Measurements from ENCODE around the gene LAMC3.

The LAMC3 gene

GRCh38 chr9:131011274-131012022, 2.5 kb downstream of the LAMC3 start:
- no peak for DNase-seq (ENCODE audit: low read depth, low spot score)

- DNase-seq (ENCODE audit: low read depth, low spot score): no peak
Observed at GRCh38 chr9:131012023-131012334, 3.0 kb downstream of the LAMC3 start.

- no peak for DNase-seq (ENCODE audit: low read depth, low spot score)
Observed at GRCh38 chr9:131012396-131012917, 3.5 kb downstream of the LAMC3 start.

GRCh38 chr9:131013015-131013755, 4.2 kb downstream of the LAMC3 start:
- DNase-seq (ENCODE audit: low read depth, low spot score): no peak

GRCh38 chr9:131013771-131014676, 5.0 kb downstream of the LAMC3 start:
- no peak for DNase-seq (ENCODE audit: low read depth, low spot score)

GRCh38 chr9:131015112-131015511, 6.1 kb downstream of the LAMC3 start:
- DNase-seq (ENCODE audit: low read depth, low spot score): no peak

- no peak for DNase-seq (ENCODE audit: low read depth, low spot score)
Observed at GRCh38 chr9:131015876-131016397, 7.0 kb downstream of the LAMC3 start.

- no peak for DNase-seq (ENCODE audit: low read depth, low spot score)
Observed at GRCh38 chr9:131017067-131017466, 8.1 kb downstream of the LAMC3 start.

GRCh38 chr9:131018621-131019020, 9.6 kb downstream of the LAMC3 start:
- DNase-seq (ENCODE audit: low read depth, low spot score): no peak

GRCh38 chr9:131019388-131020239, 10.6 kb downstream of the LAMC3 start:
- DNase-seq (ENCODE audit: low read depth, low spot score): no peak

- no peak for DNase-seq (ENCODE audit: low read depth, low spot score)
Observed at GRCh38 chr9:131020388-131020787, 11.4 kb downstream of the LAMC3 start.

GRCh38 chr9:131020862-131021261, 11.9 kb downstream of the LAMC3 start:
- DNase-seq (ENCODE audit: low read depth, low spot score): no peak

GRCh38 chr9:131021785-131022184, 12.8 kb downstream of the LAMC3 start:
- DNase-seq (ENCODE audit: low read depth, low spot score): no peak

- DNase-seq (ENCODE audit: low read depth, low spot score): no peak
Observed at GRCh38 chr9:131024978-131025868, 16.2 kb downstream of the LAMC3 start.

- DNase-seq (ENCODE audit: low read depth, low spot score): no peak
Observed at GRCh38 chr9:131025953-131026858, 17.2 kb downstream of the LAMC3 start.

GRCh38 chr9:131027048-131027871, 18.3 kb downstream of the LAMC3 start:
- DNase-seq (ENCODE audit: low read depth, low spot score): no peak

GRCh38 chr9:131027872-131028179, 18.9 kb downstream of the LAMC3 start:
- DNase-seq (ENCODE audit: low read depth, low spot score): no peak
